ENCODE data around the gene LSS. TPM values are rescaled to one million over a fixed set of nuclear protein-coding genes. Genes with fewer than 3 reads are reported as not detected.

Gene LSS
- total RNA-seq, 1 donor from 2014 or later, result 103 TPM

- H3K9me3 ChIP-seq, result no peaks in the 10 kb centered on the region
- peaks cover 0 to 9% of the 10 kb centered on the region in 2 donors for H3K36me3 ChIP-seq
- TF ChIP-seq CTCF (IDR thresholded peaks at IDR 0.05), result no peak
- TF ChIP-seq POLR2AphosphoS5 (IDR thresholded peaks at IDR 0.05; ENCODE audit: insufficient read depth in 1 of 2, low read depth in 1 of 2), result no peak
- TF ChIP-seq POLR2A (IDR thresholded peaks at IDR 0.05), result no peak
- peak overlapping the region; percentile 60 to 97 for H3K4me3 ChIP-seq
- H3K4me1 ChIP-seq, result peaks cover 33% of the 10 kb centered on the region
- no peaks in the 10 kb centered on the region for H3K27me3 ChIP-seq
- no peak for DNase-seq (ENCODE audit: extremely low spot score in 2 of 2)
- intact Hi-C loops (cut with DNase I), result loop anchor here (5.0 to 10.0 kb wide), 2 partner anchors 85 to 258 kb away; no protein-coding TSS in a partner anchor
- H3K27ac ChIP-seq, result peak overlapping the region; percentile 96
These were observed 1.3 kb upstream of the LSS start for GRCh38 chr21:46229923-46230260.

GRCh38 chr21:46229133-46229922, 754 bp upstream of the LSS start:
- Histone ChIP-seq H3K4me1 (peaks cover 33% of the 10 kb centered on the region), H3K9me3 (no peaks in the 10 kb centered on the region), H3K4me3 (peak overlapping the region; percentile 60 to 97), H3K36me3 (peaks cover 0 to 4% of the 10 kb centered on the region in 2 donors), H3K27me3 (no peaks in the 10 kb centered on the region), H3K27ac (peak overlapping the region; percentile 96)
- no peak for DNase-seq (ENCODE audit: extremely low spot score in 2 of 2)
- TF ChIP-seq POLR2A (IDR thresholded peaks at IDR 0.05), result no peak
- peak in 2 of 3 experiments; percentile 34 to 74 for TF ChIP-seq CTCF (IDR thresholded peaks at IDR 0.05)
- intact Hi-C loops (cut with DNase I), result loop anchor here (5.0 to 10.0 kb wide), 2 partner anchors 85 to 257 kb away; no protein-coding TSS in a partner anchor

- Histone ChIP-seq H3K36me3 (peaks cover 0 to 5% of the 10 kb centered on the region in 2 donors), H3K4me1 (peaks cover 33% of the 10 kb centered on the region), H3K9me3 (no peaks in the 10 kb centered on the region), H3K27ac (peak overlapping the region; percentile 96), H3K4me3 (peak overlapping the region; percentile 58 to 97), H3K27me3 (no peaks in the 10 kb centered on the region)
- no peak for DNase-seq (ENCODE audit: extremely low spot score in 2 of 2)
- no peak for TF ChIP-seq POLR2A (IDR thresholded peaks at IDR 0.05)
- TF ChIP-seq POLR2AphosphoS5 (IDR thresholded peaks at IDR 0.05; ENCODE audit: insufficient read depth in 1 of 2, low read depth in 1 of 2), result no peak
- TF ChIP-seq CTCF (IDR thresholded peaks at IDR 0.05), result no peak
- intact Hi-C loops (cut with DNase I), result loop anchor here (5.0 to 10.0 kb wide), 2 partner anchors 83 to 256 kb away; no protein-coding TSS in a partner anchor
These were observed 696 bp downstream of the LSS start for GRCh38 chr21:46227811-46228344.

GRCh38 chr21:46226920-46227599, 1.5 kb downstream of the LSS start:
- Histone ChIP-seq H3K36me3 (peaks cover 0 to 6% of the 10 kb centered on the region in 2 donors), H3K27ac (peak overlapping the region; percentile 96), H3K27me3 (no peaks in the 10 kb centered on the region), H3K4me3 (peak overlapping the region; percentile 58 to 97), H3K9me3 (no peaks in the 10 kb centered on the region), H3K4me1 (peaks cover 33% of the 10 kb centered on the region)
- intact Hi-C loops (cut with DNase I), result loop anchor here (5.0 to 10.0 kb wide), 2 partner anchors 82 to 255 kb away; no protein-coding TSS in a partner anchor
- DNase-seq (ENCODE audit: extremely low spot score in 2 of 2), result no peak
- TF ChIP-seq POLR2AphosphoS5 (IDR thresholded peaks at IDR 0.05; ENCODE audit: insufficient read depth in 1 of 2, low read depth in 1 of 2) (no peak), POLR2A (IDR thresholded peaks at IDR 0.05) (peak in 1 of 2 donors; percentile 18), CTCF (IDR thresholded peaks at IDR 0.05) (no peak)

Measured in vagina (tissue), 2 donors.